Smooth muscle cell (in vitro differentiated cells): ENCODE results near the gene ALDH16A1. TPM values are rescaled to one million over a fixed set of nuclear protein-coding genes. Genes with fewer than 3 reads are reported as not detected.

Experiments used
- DNase-seq: peaks from one replicate; lab custom pipeline; 2025; ENCODE audit not compliant: unreplicated experiment; lab: John Stamatoyannopoulos, UW
- H2AFZ ChIP-seq: fragments of 200-600 bp; sonication (generic); 2 replicates; pipeline ENCODE4 v1.6.0; 2016; ENCODE audit warnings: antibody characterized with exemption, low read depth, mild to moderate bottlenecking
- H3F3A ChIP-seq: fragments of 200-600 bp; sonication (generic); 2 replicates; pipeline ENCODE4 v1.6.0; 2017; ENCODE audit warnings: antibody characterized with exemption, low read depth
- H3K27ac ChIP-seq: fragments of 200-600 bp; sonication (generic); 2 replicates; pipeline ENCODE4 v1.5.1; 2016; ENCODE audit warnings: low read depth, mild to moderate bottlenecking
- H3K27me3 ChIP-seq: fragments of 200-600 bp; sonication (generic); 2 replicates; pipeline ENCODE4 v1.6.1; 2016; ENCODE audit warnings: low read depth, mild to moderate bottlenecking
- H3K36me3 ChIP-seq: fragments of 200-600 bp; sonication (generic); 2 replicates; pipeline ENCODE4 v1.5.1; 2016; ENCODE audit warnings: low read depth
- H3K4me1 ChIP-seq: fragments of 200-600 bp; sonication (generic); 2 replicates; pipeline ENCODE4 v1.5.1; 2016; ENCODE audit warnings: low read depth
- H3K4me2 ChIP-seq: fragments of 200-600 bp; sonication (generic); 2 replicates; pipeline ENCODE4 v1.6.0; 2016; ENCODE audit warnings: mild to moderate bottlenecking
- H3K4me3 ChIP-seq: fragments of 200-600 bp; sonication (generic); 2 replicates; pipeline ENCODE4 v1.5.1; 2016; ENCODE audit warnings: mild to moderate bottlenecking
- H3K79me2 ChIP-seq: fragments of 200-600 bp; sonication (generic); 2 replicates; pipeline ENCODE4 v1.6.0; 2016; ENCODE audit warnings: low read depth, mild to moderate bottlenecking
- H3K9ac ChIP-seq: fragments of 200-600 bp; sonication (generic); 2 replicates; pipeline ENCODE4 v1.6.0; 2016; ENCODE audit warnings: low read depth
- H3K9me3 ChIP-seq: fragments of 200-600 bp; sonication (generic); replicated peaks from 2 replicates; pipeline ENCODE4 v1.5.1; 2016; ENCODE audit warnings: low read depth
- H4K20me1 ChIP-seq: fragments of 200-600 bp; sonication (generic); 2 replicates; pipeline ENCODE4 v1.6.0; 2016; ENCODE audit warnings: low read depth
- WGBS: methylation state at CpG from one replicate; pipeline ENCODE4 v1.1.7; 2016; ENCODE audit warnings: low lambda C conversion rate; 5-methylcytosine and 5-hydroxymethylcytosine counted together
- polyA plus RNA-seq: library from polyadenylated mRNA; unstranded; fragments of >200 nt; fragmentation: Nextera tagmentation; extraction: Ambion mirVana; gene quantifications from 2 replicates; pipeline ENCODE4 v1.2.1, GENCODE V29; 2016
- total RNA-seq: library from RNA; depleted of rRNA; stranded (reverse); fragments of >200 nt; gene quantifications from 2 replicates; pipeline ENCODE4 v1.2.3, GENCODE V29; 2014
- TF ChIP-seq, protein P1 (sequence below): fragments of 200-600 bp; sonication (generic); IDR thresholded peaks from 2 replicates; pipeline ENCODE4 v1.5.1; 2017; ENCODE audit warnings: borderline replicate concordance, mild to moderate bottlenecking, antibody characterized with exemption; ENCODE audit not compliant: insufficient read depth, poor library complexity, severe bottlenecking

ALDH16A1 gene
- total and polyA plus RNA-seq, 2 experiments from 2014 or later, result 10.5 to 24.6 TPM

DNA sequence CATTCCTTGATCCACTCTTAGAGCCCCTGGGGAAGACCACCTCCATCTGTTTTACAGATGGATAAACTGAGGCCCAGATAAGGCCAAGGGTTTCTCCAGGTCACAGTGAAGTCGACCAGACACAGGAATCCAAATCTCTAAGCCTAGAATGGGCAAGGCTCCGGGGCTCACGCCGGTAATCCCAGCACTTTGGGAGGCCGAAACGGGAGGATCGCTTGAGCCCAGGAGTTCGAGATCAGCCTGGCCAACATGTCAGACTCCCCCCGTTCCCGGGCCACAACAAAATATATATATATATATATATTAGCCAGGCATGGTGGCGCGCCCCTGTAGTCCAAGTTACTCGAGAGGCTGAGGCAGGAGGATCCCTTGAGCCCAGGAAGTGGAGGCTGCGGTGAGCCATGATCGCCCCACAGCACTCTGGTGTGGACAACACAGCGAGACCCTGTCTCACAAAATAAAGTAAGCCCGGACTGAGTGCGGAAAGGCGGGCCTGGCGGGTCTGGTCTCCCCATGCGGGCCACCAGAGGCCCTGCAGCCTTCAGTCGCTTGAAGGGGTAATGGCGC lies 33.8 kb downstream of the ALDH16A1 start:
- TF ChIP-seq, protein P1, sequence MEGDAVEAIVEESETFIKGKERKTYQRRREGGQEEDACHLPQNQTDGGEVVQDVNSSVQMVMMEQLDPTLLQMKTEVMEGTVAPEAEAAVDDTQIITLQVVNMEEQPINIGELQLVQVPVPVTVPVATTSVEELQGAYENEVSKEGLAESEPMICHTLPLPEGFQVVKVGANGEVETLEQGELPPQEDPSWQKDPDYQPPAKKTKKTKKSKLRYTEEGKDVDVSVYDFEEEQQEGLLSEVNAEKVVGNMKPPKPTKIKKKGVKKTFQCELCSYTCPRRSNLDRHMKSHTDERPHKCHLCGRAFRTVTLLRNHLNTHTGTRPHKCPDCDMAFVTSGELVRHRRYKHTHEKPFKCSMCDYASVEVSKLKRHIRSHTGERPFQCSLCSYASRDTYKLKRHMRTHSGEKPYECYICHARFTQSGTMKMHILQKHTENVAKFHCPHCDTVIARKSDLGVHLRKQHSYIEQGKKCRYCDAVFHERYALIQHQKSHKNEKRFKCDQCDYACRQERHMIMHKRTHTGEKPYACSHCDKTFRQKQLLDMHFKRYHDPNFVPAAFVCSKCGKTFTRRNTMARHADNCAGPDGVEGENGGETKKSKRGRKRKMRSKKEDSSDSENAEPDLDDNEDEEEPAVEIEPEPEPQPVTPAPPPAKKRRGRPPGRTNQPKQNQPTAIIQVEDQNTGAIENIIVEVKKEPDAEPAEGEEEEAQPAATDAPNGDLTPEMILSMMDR, result no peak
- peak overlapping the region; percentile 30 for H3K9ac ChIP-seq
- H3K4me3 ChIP-seq, result peak overlapping the region; percentile 36
- peaks cover 26% of the 10 kb centered on the region for H3F3A ChIP-seq
- H4K20me1 ChIP-seq, result peaks cover 43% of the 10 kb centered on the region
- H3K27me3 ChIP-seq, result no peaks in the 10 kb centered on the region
- no peak for DNase-seq
- H3K27ac ChIP-seq, result no peak overlapping the region
- no peaks in the 10 kb centered on the region for H3K9me3 ChIP-seq
- H2AFZ ChIP-seq, result peak overlapping the region; percentile 85
- H3K4me2 ChIP-seq, result peak overlapping the region; percentile 80
- H3K4me1 ChIP-seq, result peaks cover 13% of the 10 kb centered on the region
- WGBS, result 67% methylated on average over 23 of the region's 23 CpGs
- H3K36me3 ChIP-seq, result no peaks in the 10 kb centered on the region
- peaks cover 37% of the 10 kb centered on the region for H3K79me2 ChIP-seq

DNA sequence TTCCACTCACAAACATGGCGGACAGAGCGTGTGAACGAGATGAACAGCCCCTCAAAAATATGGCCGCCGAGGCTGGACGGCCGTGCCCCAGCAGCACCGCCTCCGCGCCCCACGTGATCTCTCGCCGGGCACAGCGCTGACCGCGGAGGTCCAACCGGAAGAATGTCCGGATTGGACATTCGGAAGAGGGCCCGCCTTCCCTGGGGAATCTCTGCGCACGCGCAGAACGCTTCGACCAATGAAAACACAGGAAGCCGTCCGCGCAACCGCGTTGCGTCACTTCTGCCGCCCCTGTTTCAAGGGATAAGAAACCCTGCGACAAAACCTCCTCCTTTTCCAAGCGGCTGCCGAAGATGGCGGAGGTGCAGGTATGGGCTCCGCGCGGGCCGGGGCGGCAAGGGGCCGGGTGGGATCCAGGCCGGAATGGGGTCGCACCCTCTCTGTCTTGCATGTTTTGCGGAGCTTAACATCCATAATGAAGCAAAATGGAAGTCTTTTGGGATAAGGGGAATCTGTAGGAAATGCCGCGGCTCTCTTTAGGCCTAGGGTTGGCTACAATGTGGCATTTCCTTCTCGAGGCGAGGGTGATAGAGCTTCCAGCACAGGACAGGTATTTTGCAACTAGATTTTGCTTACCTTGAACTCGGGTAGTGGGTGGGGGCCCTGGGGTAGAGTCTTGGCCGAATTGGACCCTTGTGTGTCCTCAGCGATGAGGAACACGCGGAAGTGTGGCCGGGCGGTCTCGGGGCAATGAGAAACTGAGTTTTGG lies 34.4 kb downstream of the ALDH16A1 start, which contains the start of gene RPL13A:
TSS of gene RPL13A (plus strand) at position 332 of the 769 bp plus-strand sequence. CDS start at position 354, 22 bp downstream.
- Histone ChIP-seq H4K20me1 (peaks cover 49% of the 10 kb centered on the region), H3K27me3 (no peaks in the 10 kb centered on the region), H3K4me3 (peak within 1 kb of the TSS; percentile 100), H3K9me3 (no peaks in the 10 kb centered on the region), H2AFZ (peak within 1 kb of the TSS; percentile 85), H3K9ac (peak within 1 kb of the TSS; percentile 99), H3K4me2 (peak within 1 kb of the TSS; percentile 94), H3K36me3 (no peaks in the 10 kb centered on the region), H3K27ac (peak within 1 kb of the TSS; percentile 88), H3K79me2 (peaks cover 37% of the 10 kb centered on the region), H3F3A (peaks cover 31% of the 10 kb centered on the region), H3K4me1 (peaks cover 13% of the 10 kb centered on the region)
- peak; percentile 98 for DNase-seq
- WGBS, result under 1% methylated on average over 56 of the region's 57 CpGs
- TF ChIP-seq, protein P1, result no peak

DNA sequence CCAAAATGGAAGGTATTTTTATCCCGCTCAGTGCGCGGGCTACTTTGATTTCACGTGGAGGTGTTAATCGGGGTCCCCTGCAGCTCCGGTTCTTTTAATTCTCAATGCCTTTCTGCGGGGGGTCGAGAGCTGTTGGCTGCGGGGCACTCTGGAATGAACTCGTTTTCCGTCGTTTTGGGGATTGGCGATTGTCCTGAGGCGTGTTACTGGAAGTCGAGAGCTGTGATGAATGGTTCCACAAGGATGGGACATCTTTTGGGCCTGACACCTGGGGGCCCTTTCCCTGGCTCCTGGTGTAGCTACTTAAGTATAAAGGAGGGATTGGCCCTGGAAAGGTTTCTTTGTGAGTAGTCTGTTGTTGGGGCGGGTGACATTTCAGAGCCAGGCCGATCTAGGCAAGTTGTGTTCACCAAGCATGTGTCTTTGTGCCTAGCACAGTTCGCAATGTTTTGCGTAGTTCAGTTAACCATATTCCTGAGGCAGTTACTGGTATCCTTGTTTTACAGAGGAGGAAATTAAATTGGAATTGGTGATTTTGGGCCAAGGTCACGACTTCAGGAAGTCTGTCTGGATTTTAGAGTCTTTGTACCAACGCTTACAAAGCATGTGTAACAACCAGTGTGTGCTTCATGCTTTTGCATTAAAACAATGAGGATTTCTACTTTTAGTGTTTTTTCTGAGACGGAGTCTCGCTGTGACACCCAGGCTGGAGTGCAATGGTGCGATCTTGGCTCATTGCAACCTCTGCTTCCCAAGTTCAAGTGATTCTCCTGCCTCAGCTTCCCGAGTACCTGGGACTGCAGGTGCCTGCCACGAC lies 35.2 kb downstream of the ALDH16A1 start:
- Histone ChIP-seq H3K27ac (peak overlapping the region; percentile 88), H3K36me3 (no peaks in the 10 kb centered on the region), H3K4me1 (peaks cover 13% of the 10 kb centered on the region), H3K9me3 (no peaks in the 10 kb centered on the region), H3F3A (peaks cover 39% of the 10 kb centered on the region), H3K79me2 (peaks cover 37% of the 10 kb centered on the region), H4K20me1 (peaks cover 53% of the 10 kb centered on the region), H3K4me3 (peak overlapping the region; percentile 100), H3K9ac (peak overlapping the region; percentile 99), H3K27me3 (no peaks in the 10 kb centered on the region), H3K4me2 (peak overlapping the region; percentile 94), H2AFZ (no peak overlapping the region)
- 1% methylated on average over 26 of the region's 26 CpGs for WGBS
- TF ChIP-seq, protein P1, result no peak
- DNase-seq, result no peak
